HepG2 (cell line): ENCODE results near the gene SLC28A1. TPM values are rescaled to one million over a fixed set of nuclear protein-coding genes. Genes with fewer than 3 reads are reported as not detected.

ENCODE experiments used
- ELF1 ChIP-seq: sonication (generic); formaldehyde crosslinking; IDR thresholded peaks from 2 replicates; pipeline ENCODE4 v1.4.0; 2020; ENCODE audit warnings: missing genetic modification reagents
- GABPA ChIP-seq, 2 experiments: IDR thresholded peaks; 2 replicates each; pipeline ENCODE4 v1.6.1; 2011 to 2016; ENCODE audit warnings: low read depth in 2 of 2, low read length in 1 of 2, missing biosample characterization in 1 of 2, missing genetic modification characterization in 1 of 2
- HMGA1 ChIP-seq: sonication (generic); formaldehyde crosslinking; conservative IDR thresholded peaks from 2 replicates; pipeline ENCODE4 v1.4.0; 2020; ENCODE audit warnings: missing genetic modification reagents
- IKZF4 ChIP-seq: sonication (generic); formaldehyde crosslinking; IDR thresholded peaks from 2 replicates; pipeline ENCODE4 v1.5.1; 2020; ENCODE audit warnings: borderline replicate concordance, mild to moderate bottlenecking, low read depth, missing genetic modification reagents; ENCODE audit errors: not compliant biosample characterization
- JUND ChIP-seq: sonication (generic); formaldehyde crosslinking; IDR thresholded peaks from 2 replicates; pipeline ENCODE4 v1.8.0; 2022; ENCODE audit warnings: mild to moderate bottlenecking, missing genetic modification reagents
- KIAA2018 ChIP-seq: sonication (generic); formaldehyde crosslinking; IDR thresholded peaks from 2 replicates; pipeline ENCODE4 v1.5.0; 2020; ENCODE audit warnings: mild to moderate bottlenecking, missing genetic modification reagents, borderline replicate concordance
- KLF11 ChIP-seq: IDR thresholded peaks from 2 replicates; pipeline ENCODE4 v1.6.1; 2016; ENCODE audit warnings: missing compliant biosample characterization
- MAFK ChIP-seq, 2 experiments: IDR thresholded peaks in 1 of 2; conservative IDR thresholded peaks in 1 of 2; 2 replicates each; pipeline ENCODE4 v1.6.1; 2011; ENCODE audit warnings: improper control_type of control experiment in 2 of 2, low read length in 2 of 2
- MYC ChIP-seq: sonication (generic); formaldehyde crosslinking; IDR thresholded peaks from 2 replicates; pipeline ENCODE4 v1.9.0; 2021; ENCODE audit warnings: missing genetic modification reagents, borderline replicate concordance
- SP4 ChIP-seq: sonication (generic); formaldehyde crosslinking; IDR thresholded peaks from 2 replicates; pipeline ENCODE4 v1.8.1; 2023; ENCODE audit warnings: mild to moderate bottlenecking, missing genetic modification reagents
- THAP11 ChIP-seq: IDR thresholded peaks from 2 replicates; pipeline ENCODE4 v1.6.1; 2016; ENCODE audit warnings: missing biosample characterization, missing genetic modification reagents
- UBTF ChIP-seq: sonication (generic); formaldehyde crosslinking; IDR thresholded peaks from 2 replicates; pipeline ENCODE4 v1.4.0; 2020; ENCODE audit warnings: mild to moderate bottlenecking, missing genetic modification reagents
- ZNF30 ChIP-seq: sonication (generic); formaldehyde crosslinking; IDR thresholded peaks from 2 replicates; pipeline ENCODE4 v1.5.0; 2020; ENCODE audit warnings: mild to moderate bottlenecking, missing genetic modification reagents
- ZNF570 ChIP-seq: sonication (generic); formaldehyde crosslinking; IDR thresholded peaks from 2 replicates; pipeline ENCODE4 v1.4.0; 2020; ENCODE audit warnings: mild to moderate bottlenecking, missing genetic modification reagents, borderline replicate concordance
- ZSCAN25 ChIP-seq: sonication (generic); formaldehyde crosslinking; IDR thresholded peaks from 2 replicates; pipeline ENCODE4 v1.8.0; 2022; ENCODE audit warnings: mild to moderate bottlenecking, missing genetic modification reagents
- ZSCAN29 ChIP-seq: sonication (generic); formaldehyde crosslinking; conservative IDR thresholded peaks from 2 replicates; pipeline ENCODE4 v1.4.0; 2020; ENCODE audit warnings: mild to moderate bottlenecking, missing genetic modification reagents
- polyA plus RNA-seq, 8 experiments: library from polyadenylated mRNA; depleted of rRNA in 3 of 8; stranded (reverse) in 7 of 8; unstranded in 1 of 8; fragments of >200 nt; fragmentation: Illumina TruSeq in 4 of 8; extraction: Trizol in 4 of 8; gene quantifications; 2 replicates each; pipeline versions ENCODE4 v1.2.1 to v1.2.3, GENCODE V29; 2011 to 2016; ENCODE audit warnings: low read depth in 4 of 8, missing spikeins in 1 of 8, mixed read lengths in 1 of 8; ENCODE audit not compliant: insufficient read depth in 1 of 8
- total RNA-seq, 5 experiments: library from RNA; depleted of rRNA; stranded (reverse); fragments of >200 nt; fragmentation: Illumina TruSeq; extraction: Trizol; gene quantifications; 2 replicates each; pipeline ENCODE4 v1.2.3, GENCODE V29; 2016; ENCODE audit warnings: low read depth in 1 of 5
- TF ChIP-seq, protein P1 (sequence below): IDR thresholded peaks from 2 replicates; pipeline ENCODE4 v1.6.1; 2016

SLC28A1 gene
- total and polyA plus RNA-seq, 2 of the 13 experiments (the other 11 are each of a cell fraction or from before 2014, with no cell fraction given) = 0.31 to 5.8 TPM

GRCh38 chr15:84929795-84930603 lies 45.5 kb downstream of the SLC28A1 start (continued):
- TF ChIP-seq KIAA2018 (CRISPR knock-in tag) (no peak), KLF11 (CRISPR knock-in tag) (0 out of 2 replicates have a peak, but pooled peaks have one; percentile 36), ZSCAN29 (CRISPR knock-in tag) (0 out of 2 replicates have a peak, but pooled peaks have one; percentile 28), JUND (CRISPR knock-in tag) (peak; percentile 38; the same call in 1 of the 2 replicates), UBTF (CRISPR knock-in tag) (0 out of 2 replicates have a peak, but pooled peaks have one; percentile 19), HMGA1 (no peak), GABPA (IDR thresholded peaks at IDR 0.05; ENCODE audit: low read depth, low read length) (no peak), GABPA (CRISPR knock-in tag; IDR thresholded peaks at IDR 0.05; ENCODE audit: low read depth) (0 out of 2 replicates have a peak, but pooled peaks have one; percentile 19), IKZF4 (CRISPR knock-in tag) (no peak), MYC (CRISPR knock-in tag) (peak; percentile 26; the same call in 1 of the 2 replicates), ZSCAN25 (CRISPR knock-in tag) (peak; percentile 59; the same call in 1 of the 2 replicates), MAFK (conservative IDR thresholded peaks at IDR 0.05 in 1 of 2, IDR thresholded peaks at IDR 0.05 in 1 of 2; ENCODE audit: low read length in 2 of 2) (peak in 1 of 2 experiments; percentile 12; a peak in 1 of 4 replicates), ELF1 (CRISPR knock-in tag) (no peak), ZNF570 (CRISPR knock-in tag) (no peak), SP4 (CRISPR knock-in tag) (peak; percentile 46; the same call in 1 of the 2 replicates), THAP11 (CRISPR knock-in tag) (no peak), ZNF30 (CRISPR knock-in tag) (no peak)
- TF ChIP-seq, protein P1, sequence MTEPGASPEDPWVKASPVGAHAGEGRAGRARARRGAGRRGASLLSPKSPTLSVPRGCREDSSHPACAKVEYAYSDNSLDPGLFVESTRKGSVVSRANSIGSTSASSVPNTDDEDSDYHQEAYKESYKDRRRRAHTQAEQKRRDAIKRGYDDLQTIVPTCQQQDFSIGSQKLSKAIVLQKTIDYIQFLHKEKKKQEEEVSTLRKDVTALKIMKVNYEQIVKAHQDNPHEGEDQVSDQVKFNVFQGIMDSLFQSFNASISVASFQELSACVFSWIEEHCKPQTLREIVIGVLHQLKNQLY = no peak
